NCI-H510A (cell line): ENCODE results near the gene RETN.

ENCODE experiments used
- DNase-seq: peaks from one replicate; lab custom pipeline; 2025; lab: John Stamatoyannopoulos, UW

RETN gene

GRCh38 chr19:7706188-7706954, 37.5 kb downstream of the RETN start:
- DNase-seq = no peak

DNA sequence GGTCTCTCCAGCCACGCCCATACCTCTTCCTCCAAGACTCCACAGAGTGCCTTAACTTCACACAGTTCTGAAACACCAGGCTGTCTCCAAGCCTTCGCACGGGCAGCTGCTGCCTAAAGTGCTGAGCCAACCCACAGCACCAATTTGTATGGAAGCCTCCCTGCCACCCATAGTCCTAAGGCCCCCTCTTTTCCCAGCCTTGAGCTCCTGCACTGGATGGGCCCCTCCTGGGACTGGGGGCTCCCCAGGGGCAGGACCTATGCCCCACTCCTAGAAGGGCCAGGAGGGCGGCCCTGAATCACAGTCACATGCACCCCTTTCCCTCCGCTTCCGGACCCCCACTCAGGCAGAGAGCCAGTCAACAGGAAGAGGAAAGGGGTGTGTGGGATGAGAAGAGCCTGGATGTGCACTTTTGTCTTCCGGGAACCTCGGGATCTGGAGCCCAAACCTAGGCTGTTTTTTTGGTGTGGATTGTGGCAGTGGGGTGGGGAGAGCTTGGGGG, 38.2 kb downstream of the RETN start:
- DNase-seq = no peak

- no peak for DNase-seq
These were observed 41.1 kb downstream of the RETN start for GRCh38 chr19:7709932-7710460.

- DNase-seq = no peak
These were observed 41.8 kb downstream of the RETN start for GRCh38 chr19:7710616-7711015.

- no peak for DNase-seq
These were observed 46.8 kb downstream of the RETN start for GRCh38 chr19:7715671-7716070.

DNA sequence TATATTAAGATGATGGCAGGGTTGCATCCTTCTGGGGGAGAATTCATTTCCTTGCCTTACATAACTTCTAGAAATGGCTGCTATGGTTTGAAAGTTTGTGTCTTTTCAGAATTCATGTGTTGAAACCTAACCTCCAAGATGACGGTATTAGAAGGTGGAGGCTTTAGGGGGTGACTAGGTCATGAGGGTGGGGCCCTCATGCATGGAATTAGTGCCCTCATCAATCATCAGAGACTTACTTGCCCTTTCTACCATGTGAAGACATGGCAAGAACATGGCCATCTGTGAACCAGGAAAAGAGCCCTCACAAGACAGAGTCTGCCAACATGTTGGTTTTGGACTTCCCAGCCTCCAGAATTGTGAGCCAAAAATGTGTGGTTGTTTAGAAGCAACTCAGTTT, 47.9 kb downstream of the RETN start:
- DNase-seq = no peak

GRCh38 chr19:7718668-7719067, 49.8 kb downstream of the RETN start:
- no peak for DNase-seq
